Parathyroid adenoma (tissue), 2 donors: ENCODE measurements around the gene AMDHD1.

Source experiments
- H2AFZ ChIP-seq: fragments of 300-600 bp; sonication (generic); one replicate; pipeline ENCODE4 v1.7.0; 2017; ENCODE audit warnings: antibody characterized with exemption, mild to moderate bottlenecking
- H3K27ac ChIP-seq: fragments of 300-600 bp; sonication (generic); one replicate; pipeline ENCODE4 v1.7.0; 2017
- H3K27me3 ChIP-seq: fragments of 300-600 bp; sonication (generic); one replicate; pipeline ENCODE4 v1.7.0; 2017; ENCODE audit warnings: low read length; ENCODE audit not compliant: control insufficient read depth, insufficient read depth
- H3K36me3 ChIP-seq: fragments of 300-600 bp; sonication (generic); one replicate; pipeline ENCODE4 v1.7.0; 2017; ENCODE audit warnings: low read length; ENCODE audit not compliant: control insufficient read depth, insufficient read depth
- H3K4me1 ChIP-seq: fragments of 300-600 bp; sonication (generic); one replicate; pipeline ENCODE4 v1.7.0; 2017; ENCODE audit warnings: control low read depth
- H3K4me2 ChIP-seq: fragments of 300-600 bp; sonication (generic); one replicate; pipeline ENCODE4 v1.7.0; 2017; ENCODE audit warnings: low read length
- H3K4me3 ChIP-seq: fragments of 300-600 bp; sonication (generic); one replicate; pipeline ENCODE4 v1.7.0; 2017; ENCODE audit warnings: low read depth, low read length
- H3K79me2 ChIP-seq: fragments of 300-600 bp; sonication (generic); one replicate; pipeline ENCODE4 v1.7.0; 2017; ENCODE audit warnings: control low read depth
- H3K9ac ChIP-seq: fragments of 300-600 bp; sonication (generic); one replicate; pipeline ENCODE4 v1.7.0; 2017; ENCODE audit warnings: mild to moderate bottlenecking
- H3K9me3 ChIP-seq: fragments of 300-600 bp; sonication (generic); one replicate; pipeline ENCODE4 v1.7.0; 2017; ENCODE audit warnings: low read length; ENCODE audit not compliant: control insufficient read depth
- TF ChIP-seq, protein P1 (sequence below): fragments of 300-600 bp; sonication (generic); IDR thresholded peaks from one replicate; pipeline ENCODE4 v1.7.0; 2017; ENCODE audit warnings: antibody characterized with exemption, mild to moderate bottlenecking
- donor health status: primary hyperparathyroidism.

Gene AMDHD1

GRCh38 chr12:95977764-95978305 is 34.7 kb downstream of the AMDHD1 start:
- H3K9ac ChIP-seq, result no peak overlapping the region
- TF ChIP-seq, protein P1, sequence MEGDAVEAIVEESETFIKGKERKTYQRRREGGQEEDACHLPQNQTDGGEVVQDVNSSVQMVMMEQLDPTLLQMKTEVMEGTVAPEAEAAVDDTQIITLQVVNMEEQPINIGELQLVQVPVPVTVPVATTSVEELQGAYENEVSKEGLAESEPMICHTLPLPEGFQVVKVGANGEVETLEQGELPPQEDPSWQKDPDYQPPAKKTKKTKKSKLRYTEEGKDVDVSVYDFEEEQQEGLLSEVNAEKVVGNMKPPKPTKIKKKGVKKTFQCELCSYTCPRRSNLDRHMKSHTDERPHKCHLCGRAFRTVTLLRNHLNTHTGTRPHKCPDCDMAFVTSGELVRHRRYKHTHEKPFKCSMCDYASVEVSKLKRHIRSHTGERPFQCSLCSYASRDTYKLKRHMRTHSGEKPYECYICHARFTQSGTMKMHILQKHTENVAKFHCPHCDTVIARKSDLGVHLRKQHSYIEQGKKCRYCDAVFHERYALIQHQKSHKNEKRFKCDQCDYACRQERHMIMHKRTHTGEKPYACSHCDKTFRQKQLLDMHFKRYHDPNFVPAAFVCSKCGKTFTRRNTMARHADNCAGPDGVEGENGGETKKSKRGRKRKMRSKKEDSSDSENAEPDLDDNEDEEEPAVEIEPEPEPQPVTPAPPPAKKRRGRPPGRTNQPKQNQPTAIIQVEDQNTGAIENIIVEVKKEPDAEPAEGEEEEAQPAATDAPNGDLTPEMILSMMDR, result no peak
- H3K4me1 ChIP-seq, result peaks cover 3% of the 10 kb centered on the region
- no peaks in the 10 kb centered on the region for H3K9me3 ChIP-seq
- no peaks in the 10 kb centered on the region for H3K36me3 ChIP-seq
- no peaks in the 10 kb centered on the region for H3K79me2 ChIP-seq
- no peak overlapping the region for H3K27ac ChIP-seq
- no peaks in the 10 kb centered on the region for H3K27me3 ChIP-seq
- H2AFZ ChIP-seq, result no peak overlapping the region
- H3K4me3 ChIP-seq, result no peak overlapping the region
- H3K4me2 ChIP-seq, result no peak overlapping the region

DNA sequence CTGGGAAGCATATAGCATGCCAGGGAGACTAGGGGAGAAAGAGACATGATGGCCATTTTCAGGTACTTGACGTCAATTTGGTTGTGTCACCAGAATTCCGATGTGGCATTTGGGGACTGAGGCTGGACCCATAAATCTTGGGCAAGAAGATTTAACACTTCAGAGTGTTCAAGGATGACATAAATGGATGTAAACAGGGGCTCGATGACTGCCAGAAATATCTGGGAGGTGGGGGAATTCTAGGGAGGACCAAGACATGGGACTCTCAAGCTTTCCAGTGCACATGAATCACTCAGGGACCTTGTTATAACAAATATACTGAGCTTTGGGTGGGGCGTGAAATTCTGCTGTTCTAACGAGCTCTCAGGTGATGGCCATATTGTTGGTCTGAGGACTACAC is 35.2 kb downstream of the AMDHD1 start:
- no peaks in the 10 kb centered on the region for H3K4me1 ChIP-seq
- no peak overlapping the region for H2AFZ ChIP-seq
- no peak overlapping the region for H3K9ac ChIP-seq
- H3K79me2 ChIP-seq, result no peaks in the 10 kb centered on the region
- no peaks in the 10 kb centered on the region for H3K9me3 ChIP-seq
- no peaks in the 10 kb centered on the region for H3K36me3 ChIP-seq
- no peak overlapping the region for H3K4me2 ChIP-seq
- H3K27me3 ChIP-seq, result no peaks in the 10 kb centered on the region
- TF ChIP-seq, protein P1, result no peak
- no peak overlapping the region for H3K27ac ChIP-seq
- no peak overlapping the region for H3K4me3 ChIP-seq

DNA sequence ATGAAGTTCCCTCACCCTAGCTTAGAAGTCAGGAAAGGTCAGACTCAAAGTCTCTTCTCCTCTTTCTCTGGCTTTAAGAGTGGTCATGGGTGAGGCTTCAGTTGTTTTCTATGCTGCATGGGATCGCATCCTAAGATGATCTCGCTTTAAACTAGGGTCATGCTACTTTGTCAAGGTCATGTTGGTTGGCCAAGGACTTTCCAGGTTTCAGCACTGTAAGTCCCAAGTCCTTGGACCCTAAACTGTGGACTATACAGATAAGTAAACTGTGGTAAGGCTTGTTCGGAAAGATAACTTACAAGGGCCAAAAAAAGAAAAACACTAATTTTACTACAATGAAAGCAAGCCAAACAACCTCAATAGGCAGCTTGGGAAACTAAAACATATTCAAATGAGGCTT is 35.6 kb downstream of the AMDHD1 start:
- H3K9ac ChIP-seq, result no peak overlapping the region
- H3K9me3 ChIP-seq, result no peaks in the 10 kb centered on the region
- no peaks in the 10 kb centered on the region for H3K36me3 ChIP-seq
- H3K4me3 ChIP-seq, result no peak overlapping the region
- no peak overlapping the region for H3K4me2 ChIP-seq
- H3K79me2 ChIP-seq, result no peaks in the 10 kb centered on the region
- H2AFZ ChIP-seq, result no peak overlapping the region
- H3K27me3 ChIP-seq, result no peaks in the 10 kb centered on the region
- H3K27ac ChIP-seq, result no peak overlapping the region
- no peaks in the 10 kb centered on the region for H3K4me1 ChIP-seq
- TF ChIP-seq, protein P1, result no peak

DNA sequence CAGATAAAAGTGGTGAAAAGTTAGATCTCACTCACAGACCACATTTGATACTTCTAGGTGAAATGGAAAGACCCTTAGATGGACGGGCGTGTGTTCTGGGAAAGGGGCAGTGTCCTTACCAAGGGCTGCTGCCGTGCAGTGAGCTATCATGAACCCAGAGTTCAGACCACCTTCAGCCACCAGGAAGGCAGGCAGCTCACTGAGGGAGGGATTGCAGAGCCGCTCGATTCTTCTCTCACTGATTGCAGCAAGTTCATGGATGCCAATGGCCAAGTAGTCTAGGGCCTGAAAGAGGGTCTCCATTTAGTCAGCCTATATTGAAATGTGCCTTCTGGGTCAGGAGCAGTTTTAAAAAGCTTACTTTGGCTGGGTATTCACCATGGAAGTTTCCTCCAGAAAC is 37.3 kb downstream of the AMDHD1 start:
- no peaks in the 10 kb centered on the region for H3K27me3 ChIP-seq
- no peak overlapping the region for H2AFZ ChIP-seq
- TF ChIP-seq, protein P1, result no peak
- H3K4me3 ChIP-seq, result no peak overlapping the region
- H3K4me2 ChIP-seq, result no peak overlapping the region
- H3K9me3 ChIP-seq, result no peaks in the 10 kb centered on the region
- no peaks in the 10 kb centered on the region for H3K36me3 ChIP-seq
- H3K9ac ChIP-seq, result no peak overlapping the region
- H3K79me2 ChIP-seq, result no peaks in the 10 kb centered on the region
- no peaks in the 10 kb centered on the region for H3K4me1 ChIP-seq
- no peak overlapping the region for H3K27ac ChIP-seq

DNA sequence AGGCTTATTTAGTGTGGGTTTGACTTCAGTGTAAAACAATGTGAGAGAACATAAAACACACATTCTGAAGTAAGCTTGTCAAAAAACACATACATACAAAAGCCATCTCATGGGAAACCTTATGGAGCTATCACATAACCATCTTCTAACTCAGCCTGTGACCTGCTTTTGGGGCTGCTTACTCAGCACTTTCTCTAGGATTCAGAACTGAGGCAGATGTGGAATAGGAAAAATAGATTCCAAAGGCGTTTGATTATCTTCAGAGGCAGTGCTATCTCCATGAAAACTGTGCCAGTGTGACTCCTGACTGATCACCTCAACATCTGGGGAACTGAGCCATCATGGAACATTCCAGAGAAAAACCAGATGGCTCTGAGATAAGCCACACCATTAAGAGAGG is 39.5 kb downstream of the AMDHD1 start:
- H3K9me3 ChIP-seq, result no peaks in the 10 kb centered on the region
- H3K4me2 ChIP-seq, result no peak overlapping the region
- no peak overlapping the region for H2AFZ ChIP-seq
- no peak overlapping the region for H3K4me3 ChIP-seq
- no peak overlapping the region for H3K9ac ChIP-seq
- TF ChIP-seq, protein P1, result no peak
- no peaks in the 10 kb centered on the region for H3K36me3 ChIP-seq
- no peak overlapping the region for H3K27ac ChIP-seq
- no peaks in the 10 kb centered on the region for H3K27me3 ChIP-seq
- no peaks in the 10 kb centered on the region for H3K4me1 ChIP-seq
- no peaks in the 10 kb centered on the region for H3K79me2 ChIP-seq
